ENCODE data around the gene FAM240A. TPM values are rescaled to one million over a fixed set of nuclear protein-coding genes. Genes with fewer than 3 reads are reported as not detected.

FAM240A gene
- not detected for total RNA-seq
- not detected for polyA plus RNA-seq

- H3K4me1 Mint-ChIP-seq: no peaks in the 10 kb centered on the region
- ChIA-PET CTCF (no interaction called here), POLR2A (no interaction called here)
- no peaks in the 10 kb centered on the region for H3K4me1 ChIP-seq (ENCODE audit: insufficient read depth, low read length)
- H3K9me3 ChIP-seq (ENCODE audit: low read length): no peaks in the 10 kb centered on the region
- peaks cover 5% of the 10 kb centered on the region for H3K27me3 ChIP-seq (ENCODE audit: insufficient read depth, low read length, poor library complexity, severe bottlenecking)
- H3K27ac Mint-ChIP-seq: no peak within 1 kb of the TSS
- H3K4me3 Mint-ChIP-seq: no peak within 1 kb of the TSS
- no peak for DNase-seq
- no peak within 1 kb of the TSS for H3K4me3 ChIP-seq (ENCODE audit: low read length)
- H3K9me3 Mint-ChIP-seq: no peaks in the 10 kb centered on the region
- H3K27ac ChIP-seq (ENCODE audit: low read depth, low read length): no peak within 1 kb of the TSS
- H3K27me3 Mint-ChIP-seq: peaks cover 10 to 46% of the 10 kb centered on the region in 2 donors
- no peaks in the 10 kb centered on the region for H3K36me3 Mint-ChIP-seq
- H3K36me3 ChIP-seq (ENCODE audit: insufficient read depth, low read length): no peaks in the 10 kb centered on the region
These were observed at the start of gene FAM240A for GRCh38 chr3:46612324-46612723. FAM240A (plus strand) TSS chr3:46612525; CDS start chr3:46612684, 159 bp downstream.

GRCh38 chr3:46564190-46565021, 47.9 kb upstream of the FAM240A start:
- peaks cover 5 to 20% (median 15%) of the 10 kb centered on the region in 3 donors for H3K4me1 Mint-ChIP-seq
- no peaks in the 10 kb centered on the region for H3K9me3 Mint-ChIP-seq
- H3K36me3 Mint-ChIP-seq: peaks cover 0 to 7% (median 4%) of the 10 kb centered on the region in 3 donors
- no peak for DNase-seq
- peak overlapping the region in 3 of 7 donors; percentile 7 to 51 (median 28) for H3K4me3 Mint-ChIP-seq
- H3K4me1 ChIP-seq (ENCODE audit: insufficient read depth, low read length): peaks cover 10% of the 10 kb centered on the region
- no peak overlapping the region for H3K27ac Mint-ChIP-seq
- ChIA-PET CTCF (interaction anchor here (0.9 to 3.6 kb wide), 2 partner anchors 68 to 76 kb away, joined by 4 to 21 read pairs; no protein-coding TSS in a partner anchor), POLR2A (no interaction called here)
- H3K9me3 ChIP-seq (ENCODE audit: low read length): no peaks in the 10 kb centered on the region
- H3K4me3 ChIP-seq (ENCODE audit: low read length): no peak overlapping the region
- no peaks in the 10 kb centered on the region for H3K36me3 ChIP-seq (ENCODE audit: insufficient read depth, low read length)
- H3K27me3 Mint-ChIP-seq: peaks cover 6 to 31% of the 10 kb centered on the region in 2 donors
- H3K27me3 ChIP-seq (ENCODE audit: insufficient read depth, low read length, poor library complexity, severe bottlenecking): peaks cover 14% of the 10 kb centered on the region
- no peak overlapping the region for H3K27ac ChIP-seq (ENCODE audit: low read depth, low read length)

- Mint-ChIP-seq H3K9me3 (no peaks in the 10 kb centered on the region), H3K27me3 (peaks cover 6 to 31% of the 10 kb centered on the region in 2 donors), H3K4me3 (peak overlapping the region; percentile 48 to 80 (median 52)), H3K36me3 (peaks cover 0 to 11% (median 4%) of the 10 kb centered on the region in 3 donors), H3K4me1 (peaks cover 5 to 20% (median 15%) of the 10 kb centered on the region in 3 donors), H3K27ac (peak overlapping the region in 1 of 8 donors; percentile 41)
- POLR2A ChIA-PET: no interaction called here
- H3K9me3 ChIP-seq (ENCODE audit: low read length): no peaks in the 10 kb centered on the region
- no peaks in the 10 kb centered on the region for H3K36me3 ChIP-seq (ENCODE audit: insufficient read depth, low read length)
- peaks cover 14% of the 10 kb centered on the region for H3K27me3 ChIP-seq (ENCODE audit: insufficient read depth, low read length, poor library complexity, severe bottlenecking)
- no peak for DNase-seq
- H3K4me3 ChIP-seq (ENCODE audit: low read length): no peak overlapping the region
- CTCF ChIA-PET: interaction anchor here (0.9 to 3.6 kb wide), 2 partner anchors 69 to 77 kb away, joined by 4 to 21 read pairs; no protein-coding TSS in a partner anchor
- no peak overlapping the region for H3K27ac ChIP-seq (ENCODE audit: low read depth, low read length)
- H3K4me1 ChIP-seq (ENCODE audit: insufficient read depth, low read length): peaks cover 10% of the 10 kb centered on the region
These were observed 47.2 kb upstream of the FAM240A start for GRCh38 chr3:46565077-46565476.

GRCh38 chr3:46565607-46566039, 46.7 kb upstream of the FAM240A start:
- peaks cover 0 to 16% (median 4%) of the 10 kb centered on the region in 3 donors for H3K36me3 Mint-ChIP-seq
- CTCF ChIA-PET: interaction anchor here (0.9 to 3.6 kb wide), 2 partner anchors 69 to 77 kb away, joined by 4 to 21 read pairs; no protein-coding TSS in a partner anchor

DNA sequence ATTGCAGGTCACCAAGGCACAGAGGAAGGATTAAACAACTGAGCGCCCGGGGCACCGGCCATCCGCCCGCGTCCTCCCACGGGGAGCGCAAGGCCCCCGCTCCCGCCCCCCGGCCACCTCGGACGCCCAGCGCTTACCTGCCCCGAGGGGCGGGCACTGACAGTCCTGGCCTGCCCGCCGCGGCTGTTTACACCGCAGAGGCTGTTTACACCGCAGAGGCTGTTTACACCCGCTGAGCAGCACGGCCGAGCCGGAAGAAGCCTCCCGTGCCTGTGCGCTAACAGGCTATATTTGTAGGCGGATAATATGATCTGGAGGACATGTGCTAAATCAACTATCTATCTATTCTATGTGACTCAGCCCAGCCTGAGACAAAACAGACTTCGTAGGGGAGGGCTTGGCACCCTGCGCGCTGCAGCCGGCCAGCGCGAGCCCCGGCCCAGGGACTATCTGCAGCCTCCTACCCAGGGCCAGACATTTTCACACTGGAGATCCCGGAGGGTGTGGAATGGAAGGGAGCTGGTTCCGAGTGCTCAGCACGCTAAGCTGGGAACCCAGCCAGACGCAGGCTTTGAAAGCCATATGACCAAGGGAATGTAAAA, 46.2 kb upstream of the FAM240A start, which contains the start of gene LRRC2:
Gene LRRC2, minus strand, starts transcription at position 263 of the 602 bp plus-strand sequence. CDS start 14,711 bp downstream, outside the sequence.
- Mint-ChIP-seq H3K27me3 (peaks cover 5 to 36% of the 10 kb centered on the region in 2 donors), H3K9me3 (no peaks in the 10 kb centered on the region), H3K27ac (peak within 1 kb of the TSS in 3 of 8 donors; percentile 17 to 41 (median 26)), H3K4me1 (peaks cover 5 to 20% (median 15%) of the 10 kb centered on the region in 3 donors), H3K36me3 (peaks cover 0 to 16% (median 4%) of the 10 kb centered on the region in 3 donors), H3K4me3 (peak within 1 kb of the TSS; percentile 49 to 80 (median 67))
- H3K4me3 ChIP-seq (ENCODE audit: low read length): peak within 1 kb of the TSS; percentile 41
- no peaks in the 10 kb centered on the region for H3K9me3 ChIP-seq (ENCODE audit: low read length)
- H3K27me3 ChIP-seq (ENCODE audit: insufficient read depth, low read length, poor library complexity, severe bottlenecking): peaks cover 14% of the 10 kb centered on the region
- H3K36me3 ChIP-seq (ENCODE audit: insufficient read depth, low read length): no peaks in the 10 kb centered on the region
- CTCF ChIA-PET: interaction anchor here (3.6 kb wide), 1 partner anchor 78 kb away, joined by 21 read pairs; no protein-coding TSS in a partner anchor
- POLR2A ChIA-PET: no interaction called here
- H3K27ac ChIP-seq (ENCODE audit: low read depth, low read length): no peak within 1 kb of the TSS
- peaks cover 10% of the 10 kb centered on the region for H3K4me1 ChIP-seq (ENCODE audit: insufficient read depth, low read length)
- DNase-seq: peak in 4 of 5 donors; percentile 12 to 57 (median 14)

More at GRCh38 chr3:46565607-46566039, 46.7 kb upstream of the FAM240A start:
- Histone ChIP-seq H3K4me1 (ENCODE audit: insufficient read depth, low read length) (peaks cover 10% of the 10 kb centered on the region), H3K4me3 (ENCODE audit: low read length) (peak overlapping the region; percentile 41), H3K36me3 (ENCODE audit: insufficient read depth, low read length) (no peaks in the 10 kb centered on the region), H3K27me3 (ENCODE audit: insufficient read depth, low read length, poor library complexity, severe bottlenecking) (peaks cover 14% of the 10 kb centered on the region), H3K27ac (ENCODE audit: low read depth, low read length) (no peak overlapping the region), H3K9me3 (ENCODE audit: low read length) (no peaks in the 10 kb centered on the region)
- POLR2A ChIA-PET: no interaction called here
- peaks cover 5 to 36% of the 10 kb centered on the region in 2 donors for H3K27me3 Mint-ChIP-seq
- DNase-seq: no peak
- peak overlapping the region in 2 of 8 donors; percentile 26 to 41 for H3K27ac Mint-ChIP-seq
- H3K9me3 Mint-ChIP-seq: no peaks in the 10 kb centered on the region
- H3K4me3 Mint-ChIP-seq: peak overlapping the region; percentile 49 to 80 (median 67)
- H3K4me1 Mint-ChIP-seq: peaks cover 5 to 20% (median 15%) of the 10 kb centered on the region in 3 donors

GRCh38 chr3:46571684-46572083, 40.6 kb upstream of the FAM240A start:
- H3K27ac Mint-ChIP-seq: no peak overlapping the region
- DNase-seq: no peak
- H3K4me1 Mint-ChIP-seq: no peaks in the 10 kb centered on the region
- Histone ChIP-seq H3K4me3 (ENCODE audit: low read length) (no peak overlapping the region), H3K27ac (ENCODE audit: low read depth, low read length) (no peak overlapping the region), H3K27me3 (ENCODE audit: insufficient read depth, low read length, poor library complexity, severe bottlenecking) (peaks cover under 1% of the 10 kb centered on the region), H3K4me1 (ENCODE audit: insufficient read depth, low read length) (no peaks in the 10 kb centered on the region), H3K36me3 (ENCODE audit: insufficient read depth, low read length) (no peaks in the 10 kb centered on the region), H3K9me3 (ENCODE audit: low read length) (no peaks in the 10 kb centered on the region)
- no peak overlapping the region for H3K4me3 Mint-ChIP-seq
- peaks cover 0 to 9% (median 0%) of the 10 kb centered on the region in 3 donors for H3K36me3 Mint-ChIP-seq
- CTCF ChIA-PET: interaction anchor here (1.7 kb wide), 1 partner anchor 83 kb away, joined by 8 read pairs; no protein-coding TSS in a partner anchor
- POLR2A ChIA-PET: no interaction called here
- no peaks in the 10 kb centered on the region for H3K9me3 Mint-ChIP-seq
- H3K27me3 Mint-ChIP-seq: peaks cover 3 to 36% of the 10 kb centered on the region in 2 donors

DNA sequence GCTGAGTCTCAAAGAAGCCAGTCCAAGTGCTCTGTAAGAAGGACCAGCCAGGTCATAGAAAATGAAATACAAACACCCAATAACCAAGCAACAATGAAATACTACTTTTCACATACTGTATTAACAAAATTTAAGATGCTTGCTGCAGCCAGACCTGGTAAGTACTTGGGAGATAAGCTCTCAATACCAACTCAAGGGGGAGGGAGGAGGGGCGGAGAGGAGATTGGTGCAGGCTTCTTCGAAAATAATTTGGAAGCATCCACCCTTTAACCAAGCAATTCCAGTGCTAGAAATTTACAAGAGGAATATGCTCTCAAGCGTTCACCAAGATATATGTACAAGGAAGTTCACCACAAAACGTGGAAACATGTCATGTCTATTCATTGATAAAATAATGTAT, 38.6 kb upstream of the FAM240A start:
- Mint-ChIP-seq H3K27ac (no peak overlapping the region), H3K27me3 (peaks cover 5 to 26% of the 10 kb centered on the region in 2 donors), H3K4me1 (peaks cover 0 to 3% (median 2%) of the 10 kb centered on the region in 3 donors), H3K36me3 (peaks cover 0 to 9% (median 0%) of the 10 kb centered on the region in 3 donors), H3K4me3 (no peak overlapping the region), H3K9me3 (no peaks in the 10 kb centered on the region)
- H3K9me3 ChIP-seq (ENCODE audit: low read length): no peaks in the 10 kb centered on the region
- H3K4me1 ChIP-seq (ENCODE audit: insufficient read depth, low read length): peaks cover under 1% of the 10 kb centered on the region
- no peak overlapping the region for H3K4me3 ChIP-seq (ENCODE audit: low read length)
- no peak overlapping the region for H3K27ac ChIP-seq (ENCODE audit: low read depth, low read length)
- ChIA-PET POLR2A (no interaction called here), CTCF (interaction anchor here (1.3 to 1.8 kb wide), 2 partner anchors 85 to 297 kb away, joined by 3 to 5 read pairs; no protein-coding TSS in a partner anchor)
- H3K27me3 ChIP-seq (ENCODE audit: insufficient read depth, low read length, poor library complexity, severe bottlenecking): no peaks in the 10 kb centered on the region
- no peaks in the 10 kb centered on the region for H3K36me3 ChIP-seq (ENCODE audit: insufficient read depth, low read length)
- no peak for DNase-seq
